Cardiac septum (tissue), 1 donor: ENCODE results near the gene FAM110D. TPM values are rescaled to one million over a fixed set of nuclear protein-coding genes. Genes with fewer than 3 reads are reported as not detected.

Experiments used
- DNase-seq: peaks from one replicate; pipeline ENCODE4 v3.0.0-alpha.2; 2020; ENCODE audit warnings: low spot score
- intact Hi-C: fragments of 100-400 bp; cut with DNase I; formaldehyde crosslinking; loops from one replicate; pipeline ENCODE4 v1.14.0; 2022
- total RNA-seq: library from RNA; stranded (reverse); fragmentation: NEBNext Ultra II Directional; extraction: Animal tissue kit (Norgen Biotek cat#: 25700); gene quantifications from one replicate; pipeline ENCODE4 v1.2.1, GENCODE V29; 2021
- donor health status: DM: no; HTN: no; CAD: no.

The FAM110D gene
- total RNA-seq, 1 donor from 2014 or later: 3.8 TPM

- intact Hi-C loops: no loop called here
- DNase-seq: no peak
Measured at GRCh38 chr1:26180010-26180506, 21.2 kb downstream of the FAM110D start.

DNA sequence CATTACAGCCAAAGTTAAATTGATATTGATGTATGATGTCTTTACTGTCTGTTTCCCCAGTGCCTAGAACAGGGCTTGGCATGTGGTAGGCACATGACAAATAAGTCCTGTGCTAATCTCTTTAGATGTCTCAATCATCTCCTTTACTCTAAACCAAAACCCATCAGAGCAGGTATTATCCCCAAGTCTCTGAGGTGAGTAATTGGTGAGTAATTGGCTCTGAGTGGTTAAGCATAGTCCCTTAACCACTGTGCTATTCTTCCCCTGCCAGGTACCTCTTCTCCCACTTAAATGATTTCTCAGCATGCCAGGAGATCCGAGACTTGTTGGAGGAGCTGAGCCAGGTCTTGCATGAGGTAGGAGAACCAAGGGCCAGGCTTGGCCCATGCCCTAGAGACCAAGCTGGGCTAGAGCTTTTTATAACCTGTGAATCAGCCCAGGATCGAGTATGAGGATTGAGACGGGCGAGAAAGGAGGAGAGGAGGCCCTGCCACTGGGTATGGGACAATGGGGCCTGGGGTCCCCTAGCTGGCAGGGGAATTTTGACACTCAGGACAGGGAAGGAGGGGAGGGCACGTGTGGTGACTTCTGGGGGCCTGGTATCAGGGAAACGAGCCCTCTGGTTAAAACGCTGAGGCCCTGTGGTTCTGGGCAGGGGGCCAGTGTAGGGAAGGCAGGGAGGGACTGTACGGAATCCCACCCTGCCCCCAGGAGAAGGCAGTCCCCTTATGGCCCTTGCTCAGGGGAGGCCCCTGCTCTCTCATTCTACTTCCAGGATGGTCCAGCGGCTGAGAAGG is 22.9 kb downstream of the FAM110D start:
- intact Hi-C loops: no loop called here
- DNase-seq: no peak

DNA sequence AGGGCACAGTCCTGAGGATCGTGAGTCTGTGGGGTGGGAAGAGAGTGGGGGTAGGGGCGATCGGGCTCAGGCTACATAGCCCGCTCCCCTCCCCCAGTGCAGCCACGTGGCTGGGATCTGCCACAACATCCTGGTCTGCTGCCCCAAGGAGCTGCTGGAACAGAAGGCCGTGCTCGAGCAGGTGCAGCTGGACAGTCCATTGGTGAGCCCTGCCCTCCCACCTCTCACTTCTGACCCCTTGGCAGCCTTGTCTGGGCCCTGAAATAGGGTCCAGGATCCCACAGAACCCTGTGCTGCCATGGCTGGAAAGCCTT is 23.5 kb downstream of the FAM110D start:
- DNase-seq: no peak
- intact Hi-C loops: no loop called here

GRCh38 chr1:26184086-26184485 is 25.2 kb downstream of the FAM110D start:
- DNase-seq: no peak
- intact Hi-C loops: no loop called here

GRCh38 chr1:26184883-26185282 is 26.0 kb downstream of the FAM110D start:
- intact Hi-C loops: no loop called here
- DNase-seq: no peak

DNA sequence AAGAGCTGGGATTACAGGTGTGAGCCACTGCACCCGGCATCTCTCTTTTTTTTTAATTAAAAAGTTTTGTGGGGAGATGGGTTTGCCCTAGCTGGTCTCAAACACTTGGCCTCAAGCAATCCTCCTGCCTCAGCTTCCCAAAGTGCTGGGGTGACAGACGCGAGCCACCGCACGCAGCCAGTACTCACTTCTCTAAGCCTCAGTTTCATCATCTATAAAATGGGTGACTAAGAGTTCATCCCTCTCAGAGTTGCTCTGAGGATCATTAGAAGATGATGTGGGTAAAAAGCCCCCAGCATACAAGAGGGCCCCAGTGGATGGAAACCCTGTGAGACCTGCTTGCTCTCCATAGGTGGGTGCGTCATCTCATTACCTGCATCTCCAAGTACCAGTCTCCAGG is 29.0 kb downstream of the FAM110D start:
- no peak for DNase-seq
- intact Hi-C loops: no loop called here

DNA sequence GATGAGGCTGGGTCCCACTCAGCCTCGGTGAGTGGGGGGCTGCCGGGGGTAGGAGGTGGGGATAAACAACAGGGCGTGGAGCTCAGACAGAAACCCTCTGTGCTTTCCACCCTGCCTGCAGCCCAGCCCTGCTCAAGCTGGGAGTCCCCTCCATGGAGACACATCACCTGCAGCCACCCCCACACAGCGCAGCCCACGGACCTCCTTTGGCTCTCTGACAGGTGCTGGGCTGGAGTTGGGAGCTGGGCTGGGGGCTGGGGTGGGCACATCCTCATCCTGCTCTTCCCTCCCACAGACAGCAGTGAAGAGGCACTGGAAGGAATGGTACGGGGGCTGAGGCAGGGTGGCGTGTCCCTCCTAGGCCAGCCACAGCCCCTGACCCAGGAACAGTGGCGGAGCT is 29.6 kb downstream of the FAM110D start:
- intact Hi-C loops: no loop called here
- no peak for DNase-seq

- DNase-seq: no peak
- intact Hi-C loops: no loop called here
Measured at GRCh38 chr1:26189331-26189730, 30.5 kb downstream of the FAM110D start.

DNA sequence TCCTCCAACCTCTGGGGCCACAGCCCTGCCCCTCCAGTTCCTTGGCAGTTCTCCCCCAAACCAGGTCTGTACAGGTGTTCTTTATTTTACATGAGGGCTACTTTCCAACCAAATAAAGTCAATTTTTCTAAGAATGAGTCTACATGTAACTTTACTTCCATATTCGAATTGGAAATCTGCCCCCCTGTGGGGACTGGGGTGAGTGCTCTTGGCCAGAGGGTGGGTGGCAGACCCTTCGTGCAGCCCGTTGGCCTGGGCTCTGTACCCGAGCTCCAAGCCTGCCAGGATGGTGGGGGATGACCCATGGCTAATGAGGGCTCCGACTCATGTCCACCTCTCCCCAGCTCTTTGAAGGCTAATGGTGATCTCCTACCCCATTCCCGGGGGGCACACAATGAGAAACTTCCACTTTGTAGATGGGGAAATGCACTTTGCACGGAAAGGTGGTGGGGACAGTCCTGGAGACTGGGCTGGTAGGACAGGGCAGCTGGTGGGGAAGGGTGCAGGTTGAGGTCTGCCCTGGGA is 30.9 kb downstream of the FAM110D start:
- DNase-seq: no peak
- intact Hi-C loops: no loop called here

DNA sequence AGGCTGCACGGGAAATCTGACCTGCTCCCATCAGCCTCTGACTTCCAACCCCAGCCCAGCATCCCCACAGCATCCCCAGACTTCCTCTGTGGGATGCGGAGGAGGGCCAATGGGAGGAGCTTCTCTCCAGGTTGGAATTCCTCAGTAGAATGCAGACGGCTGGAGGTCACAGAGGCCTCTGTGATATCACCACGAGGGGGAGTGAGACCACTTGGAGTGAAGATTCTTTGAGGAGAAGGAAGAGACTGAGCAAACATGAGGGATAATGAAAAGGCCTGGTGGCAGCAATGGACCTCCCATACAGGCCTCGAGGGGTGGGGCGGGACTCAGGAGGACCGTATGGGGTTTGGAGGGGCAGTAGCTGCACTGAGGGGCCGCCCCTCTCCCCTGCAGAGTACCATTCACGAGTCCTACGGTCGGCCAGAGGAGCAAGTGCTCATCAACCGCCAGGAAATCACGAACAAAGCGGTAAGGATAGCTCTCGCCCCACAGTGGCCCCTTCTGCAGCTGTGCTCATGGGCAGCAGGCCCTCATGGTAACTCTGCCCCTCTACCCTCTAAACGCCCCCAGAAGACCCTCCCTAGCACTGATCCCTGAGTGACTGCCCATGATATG is 31.6 kb downstream of the FAM110D start, which contains the start of gene CATSPER4:
TSS of gene CATSPER4 (plus strand) at position 230 of the 615 bp plus-strand sequence. CDS start at position 256, 26 bp downstream.
- intact Hi-C loops: no loop called here

DNA sequence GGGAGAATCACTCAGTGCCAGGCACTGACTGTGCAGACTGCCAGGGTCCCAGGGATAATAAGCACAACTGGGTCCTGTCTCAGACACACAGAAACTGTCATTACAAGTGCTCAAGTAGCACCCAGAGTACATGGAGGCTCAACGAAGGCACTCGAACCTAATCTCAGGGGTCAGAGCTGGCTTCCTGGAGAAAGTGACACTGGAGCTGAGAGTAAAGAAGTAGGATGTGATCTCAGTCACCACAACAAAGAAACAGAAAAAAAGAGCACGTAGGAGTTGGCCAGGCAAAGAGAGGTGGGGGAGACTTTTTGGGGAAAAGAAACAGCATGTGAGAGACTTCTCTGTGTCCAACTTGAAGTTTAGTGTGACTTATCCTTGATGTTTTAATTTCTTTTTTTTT is 32.9 kb downstream of the FAM110D start:
- intact Hi-C loops: no loop called here
- no peak for DNase-seq

More for the DNA sequence above, 31.6 kb downstream of the FAM110D start, which contains the start of gene CATSPER4:
- no peak for DNase-seq

DNA sequence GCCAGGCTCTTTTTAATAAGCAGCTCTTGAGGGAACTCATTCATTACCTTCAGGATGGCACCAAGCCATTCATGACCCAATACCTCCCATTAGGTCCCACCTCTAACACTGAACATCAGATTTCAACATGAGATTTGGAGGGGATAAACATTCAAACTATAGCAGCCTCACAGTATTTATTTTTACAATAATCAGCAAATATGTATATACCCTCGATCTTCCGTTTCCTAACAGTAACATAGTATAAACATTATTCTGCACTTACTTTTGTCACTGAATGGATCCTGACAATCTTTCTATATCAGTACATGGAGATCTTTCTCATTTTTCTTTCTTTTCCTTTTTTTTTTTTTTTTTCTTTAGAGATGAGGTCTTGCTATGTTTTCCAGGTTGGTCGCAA is 36.9 kb downstream of the FAM110D start:
- intact Hi-C loops: no loop called here
- no peak for DNase-seq

DNA sequence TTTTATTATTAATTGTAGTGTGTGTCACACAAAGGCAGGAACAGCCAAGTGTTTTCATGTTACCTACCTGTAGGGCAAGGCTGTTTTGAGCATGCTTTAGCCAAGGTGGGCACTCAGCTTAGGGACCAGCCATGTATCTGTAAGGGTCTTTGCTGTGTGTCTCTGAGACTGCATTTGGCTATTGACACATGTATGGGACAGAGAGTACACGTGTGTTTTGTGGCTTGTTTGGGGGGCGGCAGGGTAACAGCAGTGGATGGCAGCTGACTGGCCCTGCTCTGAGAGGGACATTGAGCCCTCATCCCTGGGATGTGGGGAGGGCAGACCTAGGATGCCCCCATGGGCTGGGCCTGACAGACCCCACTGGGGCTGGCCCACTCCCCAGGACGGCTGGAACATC is 38.4 kb downstream of the FAM110D start:
- intact Hi-C loops: no loop called here
- no peak for DNase-seq

GRCh38 chr1:26197813-26198212 is 38.9 kb downstream of the FAM110D start:
- DNase-seq: no peak
- intact Hi-C loops: no loop called here

GRCh38 chr1:26200413-26200812 is 41.5 kb downstream of the FAM110D start:
- intact Hi-C loops: no loop called here
- no peak for DNase-seq

GRCh38 chr1:26203642-26204318 is 44.9 kb downstream of the FAM110D start:
- intact Hi-C loops: no loop called here
- DNase-seq: no peak

DNA sequence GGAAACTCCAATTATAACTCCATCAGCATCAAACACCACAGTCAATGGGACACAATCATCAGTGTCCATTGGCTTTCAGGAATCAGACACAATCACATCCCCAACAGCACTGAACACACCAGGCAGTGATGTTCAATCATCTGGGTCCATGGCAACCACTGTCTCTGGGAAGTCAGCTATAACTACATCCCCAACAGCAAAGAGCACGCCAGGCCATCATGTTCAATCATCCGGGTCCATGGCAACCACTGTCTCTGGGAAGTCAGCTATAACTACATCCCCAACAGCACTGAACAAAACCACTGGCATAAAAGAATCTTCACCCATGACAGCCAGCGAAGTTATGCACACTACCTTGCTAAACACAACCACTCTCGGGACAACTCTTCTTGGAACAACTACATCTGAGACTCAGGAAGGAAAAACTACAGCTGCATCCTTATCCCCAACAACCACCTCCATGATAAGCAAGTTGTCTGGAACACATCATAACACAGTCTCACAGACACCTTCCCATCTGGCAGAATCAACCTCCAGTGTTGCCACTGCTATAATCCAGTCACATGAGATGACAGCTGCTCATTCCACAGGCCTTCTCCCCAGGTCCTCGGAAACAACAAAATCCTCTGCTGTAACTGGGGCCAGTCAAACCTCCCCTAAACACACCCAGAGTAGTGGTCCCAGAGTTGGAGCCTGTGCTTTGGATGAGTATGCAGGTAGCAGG is 51.4 kb downstream of the FAM110D start:
- intact Hi-C loops: no loop called here
- no peak for DNase-seq

GRCh38 chr1:26212726-26213125 is 53.8 kb downstream of the FAM110D start:
- intact Hi-C loops: no loop called here
- DNase-seq: no peak

GRCh38 chr1:26213335-26213905 is 54.5 kb downstream of the FAM110D start:
- intact Hi-C loops: no loop called here
- no peak for DNase-seq
